Left lung (tissue), 10 donors: ENCODE measurements around the gene INHBC. TPM values are rescaled to one million over a fixed set of nuclear protein-coding genes. Genes with fewer than 3 reads are reported as not detected.

Source experiments
- ATAC-seq: fragments of 200-7000 bp; cut with Tn5 transposase; one replicate; pipeline ENCODE4 v1.9.1; 2020; ENCODE audit warnings: moderate library complexity
- DNase-seq, 4 donors: peaks; one replicate each; pipeline ENCODE4 v3.0.0-alpha.2; 2013 to 2020
- H3K27ac ChIP-seq, 2 donors: fragments of 200-600 bp; sonication (generic) in 1 of 2; one replicate each; pipeline versions ENCODE4 v1.5.0 to v1.8.0; 2020 to 2021
- H3K27me3 ChIP-seq, 2 donors: fragments of 200-600 bp; sonication (generic) in 1 of 2; one replicate each; pipeline versions ENCODE4 v1.5.0 to v1.8.0; 2020 to 2021
- H3K36me3 ChIP-seq, 2 donors: fragments of 200-600 bp; sonication (generic) in 1 of 2; one replicate each; pipeline versions ENCODE4 v1.5.0 to v1.8.0; 2020 to 2021
- H3K4me1 ChIP-seq, 2 donors: fragments of 200-600 bp; one replicate each; pipeline ENCODE4 v1.8.0; 2021
- H3K4me3 ChIP-seq, 2 donors: fragments of 200-600 bp; sonication (generic) in 1 of 2; one replicate each; pipeline versions ENCODE4 v1.5.0 to v1.8.0; 2020 to 2021; ENCODE audit warnings: mild to moderate bottlenecking in 1 of 2
- H3K9me3 ChIP-seq, 2 donors: fragments of 200-600 bp; sonication (generic) in 1 of 2; one replicate each; pipeline versions ENCODE4 v1.5.0 to v1.8.0; 2020 to 2021
- intact Hi-C, 2 donors: fragments of 100-400 bp; cut with DNase I; formaldehyde crosslinking; loops; one replicate each; pipeline versions ENCODE4 v1.11.2 to v1.14.2; 2022
- polyA plus RNA-seq, 6 donors: library from polyadenylated mRNA; unstranded; fragments of 120-200 nt; gene quantifications; one replicate each; pipeline ENCODE4 v1.2.1, GENCODE V29; 2013; ENCODE audit not compliant: insufficient read length in 6 of 6
- total RNA-seq, 2 donors: library from RNA; stranded (reverse); fragmentation: NEBNext Ultra II Directional; extraction: Animal tissue kit (Norgen Biotek cat#: 25700); gene quantifications; one replicate each; pipeline ENCODE4 v1.2.1, GENCODE V29; 2021
- TF ChIP-seq, protein P1 (sequence below), 2 donors: fragments of 200-600 bp; sonication (generic) in 1 of 2; IDR thresholded peaks; one replicate each; pipeline versions ENCODE4 v1.5.0 to v1.8.0; 2021; ENCODE audit warnings: antibody characterized with exemption in 2 of 2
- donor health status: DM: no; HTN: yes; CAD: no.
- donor health status: DM: no; HTN: no; CAD: no.

The INHBC gene
- total and polyA plus RNA-seq, 8 donors: 0.16 to 0.29 (median 0.24) TPM; not detected in 3

DNA sequence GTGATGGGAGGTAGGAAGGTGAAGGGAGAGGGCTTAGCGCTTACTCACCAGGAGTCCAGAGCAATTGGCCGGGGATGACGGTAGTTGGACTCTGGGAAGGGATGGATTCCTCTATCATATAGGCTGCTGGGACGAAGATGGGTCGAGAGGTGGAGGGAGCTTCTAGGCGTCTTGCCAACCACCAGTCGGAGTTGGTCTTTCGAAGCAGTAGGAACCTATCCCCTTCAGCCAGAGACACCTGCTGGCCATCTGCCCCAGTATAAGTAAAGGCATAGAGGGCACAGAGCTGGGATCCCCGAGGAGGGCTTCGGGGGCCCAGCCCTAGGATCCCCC is 44.4 kb downstream of the INHBC start:
- TF ChIP-seq, protein P1, sequence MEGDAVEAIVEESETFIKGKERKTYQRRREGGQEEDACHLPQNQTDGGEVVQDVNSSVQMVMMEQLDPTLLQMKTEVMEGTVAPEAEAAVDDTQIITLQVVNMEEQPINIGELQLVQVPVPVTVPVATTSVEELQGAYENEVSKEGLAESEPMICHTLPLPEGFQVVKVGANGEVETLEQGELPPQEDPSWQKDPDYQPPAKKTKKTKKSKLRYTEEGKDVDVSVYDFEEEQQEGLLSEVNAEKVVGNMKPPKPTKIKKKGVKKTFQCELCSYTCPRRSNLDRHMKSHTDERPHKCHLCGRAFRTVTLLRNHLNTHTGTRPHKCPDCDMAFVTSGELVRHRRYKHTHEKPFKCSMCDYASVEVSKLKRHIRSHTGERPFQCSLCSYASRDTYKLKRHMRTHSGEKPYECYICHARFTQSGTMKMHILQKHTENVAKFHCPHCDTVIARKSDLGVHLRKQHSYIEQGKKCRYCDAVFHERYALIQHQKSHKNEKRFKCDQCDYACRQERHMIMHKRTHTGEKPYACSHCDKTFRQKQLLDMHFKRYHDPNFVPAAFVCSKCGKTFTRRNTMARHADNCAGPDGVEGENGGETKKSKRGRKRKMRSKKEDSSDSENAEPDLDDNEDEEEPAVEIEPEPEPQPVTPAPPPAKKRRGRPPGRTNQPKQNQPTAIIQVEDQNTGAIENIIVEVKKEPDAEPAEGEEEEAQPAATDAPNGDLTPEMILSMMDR (IDR thresholded peaks at IDR 0.05): no peak
- no peaks in the 10 kb centered on the region for H3K9me3 ChIP-seq
- peaks cover 0 to 16% of the 10 kb centered on the region in 2 donors for H3K36me3 ChIP-seq
- ATAC-seq: no peak
- peak overlapping the region in 1 of 2 donors; percentile 64 for H3K4me3 ChIP-seq
- H3K27ac ChIP-seq: peak overlapping the region; percentile 71 to 95
- no peak for DNase-seq
- H3K4me1 ChIP-seq: peaks cover 0 to 63% of the 10 kb centered on the region in 2 donors
- intact Hi-C loops: no loop called here
- peaks cover 24 to 28% of the 10 kb centered on the region in 2 donors for H3K27me3 ChIP-seq

DNA sequence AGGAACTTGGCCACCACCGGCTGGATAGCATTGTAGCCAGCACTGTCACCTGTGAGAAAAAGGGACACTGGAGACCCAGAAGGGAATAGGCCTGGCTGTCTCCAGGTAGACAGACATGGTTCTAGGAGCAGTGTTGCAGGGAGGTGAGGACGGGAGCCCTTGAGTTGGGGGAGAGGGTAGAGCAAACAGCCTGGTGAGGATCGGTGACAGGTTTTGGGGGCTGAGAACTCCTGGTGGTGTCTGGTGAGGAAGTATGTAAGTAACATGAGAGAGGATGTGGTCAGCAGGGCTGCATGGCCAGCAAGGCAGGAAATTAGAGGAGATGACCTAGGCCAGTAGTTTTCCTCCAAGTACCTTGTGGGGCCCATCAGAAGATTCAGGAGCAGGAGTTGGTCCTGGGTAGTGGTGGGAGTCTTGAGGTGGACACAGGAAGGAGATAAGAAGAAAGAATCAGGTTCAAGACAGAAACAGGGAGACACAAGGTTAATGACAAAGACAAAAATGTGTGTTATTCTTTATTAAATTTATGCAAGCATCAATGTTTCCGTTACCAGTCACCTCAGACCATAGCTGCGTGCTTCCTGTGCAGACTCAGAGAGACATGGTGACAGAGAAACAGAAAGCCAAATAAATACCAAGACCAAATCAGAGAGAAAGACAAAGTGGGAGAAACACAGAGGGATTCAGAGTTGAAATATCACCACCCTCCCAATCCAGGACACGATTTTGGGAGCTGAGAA is 45.0 kb downstream of the INHBC start, which contains the start of gene ARHGAP9:
TSS of gene ARHGAP9 (minus strand) at position 491 of the 740 bp plus-strand sequence. CDS start at position 31, 460 bp downstream.
- H3K4me3 ChIP-seq: peak within 1 kb of the TSS in 1 of 2 donors; percentile 64
- H3K4me1 ChIP-seq: peaks cover 0 to 58% of the 10 kb centered on the region in 2 donors
- intact Hi-C loops: no loop called here
- no peaks in the 10 kb centered on the region for H3K9me3 ChIP-seq
- ATAC-seq (no peak), DNase-seq (no peak)
- H3K27me3 ChIP-seq: peaks cover 19 to 22% of the 10 kb centered on the region in 2 donors
- TF ChIP-seq, protein P1 (IDR thresholded peaks at IDR 0.05): no peak
- H3K36me3 ChIP-seq: peaks cover 0 to 10% of the 10 kb centered on the region in 2 donors
- peak within 1 kb of the TSS; percentile 71 to 95 for H3K27ac ChIP-seq

DNA sequence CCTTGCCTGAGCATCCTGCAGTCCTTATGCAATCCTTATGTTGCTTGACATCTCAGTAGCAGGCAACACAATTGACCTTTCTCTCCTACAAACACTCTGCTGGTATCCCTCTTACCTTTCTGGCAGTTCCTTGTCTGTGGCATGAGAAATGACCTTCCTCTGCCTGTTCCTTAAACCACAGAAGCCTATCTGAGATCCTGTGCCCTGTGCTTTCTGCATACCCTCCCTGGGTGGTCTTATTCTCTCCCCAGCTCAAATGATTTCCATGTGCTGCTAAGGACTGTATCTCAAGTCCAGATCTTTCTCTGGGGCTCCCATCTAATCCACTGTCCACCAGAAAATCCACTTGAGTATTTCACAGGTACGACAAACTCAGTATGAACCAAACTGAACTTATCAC is 47.1 kb downstream of the INHBC start:
- no peak overlapping the region for H3K4me3 ChIP-seq
- H3K27me3 ChIP-seq: peaks cover under 1 to 1% of the 10 kb centered on the region in 2 donors
- H3K27ac ChIP-seq: no peak overlapping the region
- no peak for DNase-seq
- intact Hi-C loops: no loop called here
- ATAC-seq: no peak
- H3K9me3 ChIP-seq: no peaks in the 10 kb centered on the region
- H3K36me3 ChIP-seq: no peaks in the 10 kb centered on the region
- H3K4me1 ChIP-seq: peaks cover 0 to 38% of the 10 kb centered on the region in 2 donors
- TF ChIP-seq, protein P1 (IDR thresholded peaks at IDR 0.05): no peak

GRCh38 chr12:57483466-57483865 is 48.9 kb downstream of the INHBC start:
- no peak overlapping the region for H3K27ac ChIP-seq
- no peaks in the 10 kb centered on the region for H3K36me3 ChIP-seq
- DNase-seq (no peak), ATAC-seq (no peak)
- H3K4me1 ChIP-seq: peaks cover 0 to 36% of the 10 kb centered on the region in 2 donors
- no peak overlapping the region for H3K4me3 ChIP-seq
- intact Hi-C loops: no loop called here
- no peaks in the 10 kb centered on the region for H3K9me3 ChIP-seq
- no peaks in the 10 kb centered on the region for H3K27me3 ChIP-seq
- TF ChIP-seq, protein P1 (IDR thresholded peaks at IDR 0.05): no peak

- DNase-seq (no peak), ATAC-seq (no peak)
- H3K27me3 ChIP-seq: no peaks in the 10 kb centered on the region
- intact Hi-C loops: no loop called here
- peaks cover 0 to 17% of the 10 kb centered on the region in 2 donors for H3K36me3 ChIP-seq
- H3K9me3 ChIP-seq: no peaks in the 10 kb centered on the region
- H3K4me3 ChIP-seq: no peak overlapping the region
- H3K4me1 ChIP-seq: peaks cover 0 to 26% of the 10 kb centered on the region in 2 donors
- H3K27ac ChIP-seq: no peak overlapping the region
- TF ChIP-seq, protein P1 (IDR thresholded peaks at IDR 0.05): no peak
Measured at GRCh38 chr12:57485695-57486094, 51.1 kb downstream of the INHBC start.
